DND-41 (cell line): ENCODE measurements around the gene ERC1.

Experiments
- CTCF ChIP-seq: IDR thresholded peaks from 2 replicates; pipeline ENCODE4 v1.5.1; 2012; ENCODE audit warnings: borderline replicate concordance, low read length, moderate library complexity, mild to moderate bottlenecking; ENCODE audit not compliant: poor library complexity, severe bottlenecking; ENCODE audit errors: extremely low read depth
- EZH2 ChIP-seq: IDR thresholded peaks from 3 replicates; pipeline ENCODE4 v1.6.1; 2012; ENCODE audit warnings: borderline replicate concordance, low read depth, mild to moderate bottlenecking, moderate library complexity, low read length, inconsistent platforms; ENCODE audit not compliant: severe bottlenecking

GRCh38 chr12:1429980-1430379 is 439.0 kb downstream of the ERC1 start:
- no peak for TF ChIP-seq EZH2
- TF ChIP-seq CTCF: no peak
